IPS DF 6.9 (cell line): Measurements from ENCODE around the gene SLC39A1.
"Not testable (repeated sequence)": the region's sequence is repeated elsewhere in the genome, so short reads cannot be mapped to it uniquely, and the experiment has no call there.

ENCODE experiments used
- DNase-seq: peaks from one replicate; pipeline ENCODE4 v3.0.0-alpha.2; 2013; ENCODE audit warnings: low read depth, low spot score
- H3K27ac ChIP-seq: one replicate; pipeline ENCODE4 v1.5.1; 2013; ENCODE audit warnings: low read length, control low read depth
- H3K27me3 ChIP-seq: 2 replicates; pipeline ENCODE4 v1.6.1; 2013; ENCODE audit warnings: mild to moderate bottlenecking, low read length; ENCODE audit not compliant: control insufficient read depth, insufficient read depth
- H3K36me3 ChIP-seq: 2 replicates; pipeline ENCODE4 v1.6.1; 2013; ENCODE audit warnings: low read length; ENCODE audit not compliant: control insufficient read depth, insufficient read depth
- H3K4me1 ChIP-seq: 2 replicates; pipeline ENCODE4 v1.6.1; 2013; ENCODE audit warnings: low read length; ENCODE audit not compliant: control insufficient read depth, insufficient read depth
- H3K4me3 ChIP-seq: 2 replicates; pipeline ENCODE4 v1.5.1; 2013; ENCODE audit warnings: mild to moderate bottlenecking, low read length
- H3K9me3 ChIP-seq: 2 replicates; pipeline ENCODE4 v1.6.1; 2013; ENCODE audit warnings: low read length, inconsistent platforms; ENCODE audit not compliant: control insufficient read depth, insufficient read depth
- WGBS: extraction: QIAGEN DNeasy Blood & Tissue Kit; methylation state at CpG from one replicate; pipeline ENCODE4 v1.1.7; 2013; ENCODE audit warnings: mixed read lengths, missing lambda C conversion rate; ENCODE audit not compliant: insufficient read length, insufficient coverage; 5-methylcytosine and 5-hydroxymethylcytosine counted together

Gene SLC39A1

DNA sequence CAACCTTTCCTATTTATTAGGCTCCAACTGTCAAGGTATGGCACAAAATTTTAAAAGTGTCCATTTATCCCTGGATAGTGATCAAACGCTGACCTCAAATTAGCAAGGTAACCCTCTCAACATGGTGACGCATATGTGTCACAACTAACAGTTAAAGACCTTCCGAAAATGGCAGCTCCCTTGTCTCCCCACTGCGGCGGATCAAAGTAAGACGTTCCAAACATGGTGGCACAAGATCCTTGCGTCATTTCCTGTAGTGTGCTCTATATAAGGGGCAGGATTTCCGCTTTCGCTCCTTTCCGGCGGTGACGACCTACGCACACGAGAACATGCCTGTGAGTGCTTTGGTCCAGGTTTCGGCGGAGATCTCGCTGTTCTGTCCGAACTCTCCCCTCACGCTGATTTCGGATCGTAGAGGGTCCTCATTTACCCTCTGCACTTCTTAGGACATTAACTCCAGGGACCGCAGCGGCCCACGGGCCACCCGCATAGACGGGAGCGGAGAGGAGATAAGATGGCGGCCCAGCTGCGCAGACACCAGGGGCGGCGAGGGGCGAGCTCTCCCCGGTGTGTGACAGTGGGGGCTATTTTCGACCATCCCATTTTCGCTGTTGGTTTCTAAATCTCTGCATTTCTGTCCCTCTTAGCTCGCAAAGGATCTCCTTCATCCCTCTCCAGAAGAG lies 27.3 kb upstream of the SLC39A1 start, which contains the start of gene RPS27:
Gene RPS27 (plus strand): TSS at position 295 of the 683 bp plus-strand sequence. CDS start 35 bp downstream, at position 330.
- peak within 1 kb of the TSS; percentile 84 for H3K4me3 ChIP-seq

DNA sequence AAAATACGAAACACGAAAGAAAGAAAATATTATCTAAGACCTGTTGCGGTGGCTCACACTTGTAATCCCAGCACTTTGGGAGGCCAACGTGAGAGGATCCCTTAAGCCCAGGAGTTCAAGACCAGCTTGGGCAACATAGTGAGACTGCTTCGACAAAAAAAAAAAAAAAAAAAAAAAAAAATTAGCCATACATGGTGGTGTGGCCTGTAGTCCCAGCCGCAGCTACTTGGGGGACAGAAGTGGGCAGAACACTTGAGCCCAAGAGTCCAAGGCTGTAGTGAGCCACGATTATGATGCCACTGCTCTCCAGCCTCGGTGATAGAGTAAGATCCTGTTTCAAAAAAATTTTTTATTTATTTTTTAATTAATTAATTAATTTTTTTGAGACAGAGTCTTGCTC lies 24.3 kb upstream of the SLC39A1 start:
- Histone ChIP-seq H3K36me3 (peaks cover 9% of the 10 kb centered on the region; the same call in 1 of the 2 replicates), H3K4me3 (no peak overlapping the region), H3K9me3 (no peaks in the 10 kb centered on the region), H3K27ac (no peak overlapping the region), H3K27me3 (no peaks in the 10 kb centered on the region), H3K4me1 (peaks cover 1% of the 10 kb centered on the region; the same call in 1 of the 2 replicates)
- no peak for DNase-seq
- WGBS, result no CpG with 5 or more reads among the region's 8 CpGs

More for the DNA sequence above, 27.3 kb upstream of the SLC39A1 start, which contains the start of gene RPS27:
- H3K4me1 ChIP-seq, result no peaks in the 10 kb centered on the region
- no peak within 1 kb of the TSS for H3K27ac ChIP-seq
- WGBS, result no CpG with 5 or more reads among the region's 36 CpGs
- DNase-seq, result peak; percentile 95
- no peaks in the 10 kb centered on the region for H3K27me3 ChIP-seq
- no peaks in the 10 kb centered on the region for H3K9me3 ChIP-seq
- H3K36me3 ChIP-seq, result peaks cover 17% of the 10 kb centered on the region; the same call in 1 of the 2 replicates

DNA sequence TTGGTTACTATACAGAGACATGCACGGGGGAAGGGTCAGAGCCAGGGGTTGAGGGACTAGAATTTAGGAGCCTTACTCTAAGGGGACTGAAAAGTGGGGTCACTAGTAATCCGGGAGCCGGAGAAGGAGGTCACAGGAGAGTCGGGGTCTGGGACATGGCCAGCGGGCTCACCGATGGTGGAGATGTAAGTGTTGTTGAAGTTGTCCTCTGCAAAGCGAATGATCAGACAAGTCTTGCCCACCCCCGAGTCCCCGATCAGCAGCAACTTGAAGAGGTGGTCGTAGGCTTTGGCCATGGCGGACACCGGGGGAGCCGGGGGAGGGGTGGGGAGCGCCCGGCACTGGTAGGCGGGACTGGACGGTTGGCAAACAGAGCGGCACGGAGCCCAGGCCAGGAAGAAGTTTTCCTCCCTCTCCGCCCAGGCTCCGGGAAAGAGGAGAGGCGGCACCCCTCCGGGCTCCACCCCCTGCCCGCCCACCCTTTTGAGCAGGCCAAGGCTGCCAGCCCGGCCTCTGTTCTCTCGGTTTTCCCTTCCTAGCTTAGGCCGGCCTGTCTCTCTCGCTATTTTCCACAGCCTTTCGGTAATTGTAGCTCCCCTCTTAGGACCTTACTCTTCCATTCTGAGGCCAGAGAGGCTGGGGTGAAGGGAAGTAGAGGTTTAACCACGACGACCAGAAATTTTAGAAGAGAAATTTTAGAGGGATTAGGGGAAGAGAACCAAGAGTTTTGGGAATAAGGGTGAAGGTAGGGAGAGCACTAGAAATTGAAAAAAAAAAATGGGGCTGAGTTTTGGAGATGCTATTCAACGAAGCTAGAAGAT lies 22.8 kb upstream of the SLC39A1 start, which contains the start of gene RAB13:
Gene RAB13 (minus strand): TSS at position 399 of the 821 bp plus-strand sequence. CDS start 103 bp downstream, at position 296.
- WGBS, result no CpG with 5 or more reads among the region's 32 CpGs
- DNase-seq, result peak; percentile 35
- peak within 1 kb of the TSS; percentile 49 for H3K4me3 ChIP-seq
- no peaks in the 10 kb centered on the region for H3K9me3 ChIP-seq
- H3K4me1 ChIP-seq, result peaks cover 1% of the 10 kb centered on the region; the same call in 1 of the 2 replicates
- no peak within 1 kb of the TSS for H3K27ac ChIP-seq
- peaks cover 14% of the 10 kb centered on the region; the same call in 1 of the 2 replicates for H3K36me3 ChIP-seq
- no peaks in the 10 kb centered on the region for H3K27me3 ChIP-seq

DNA sequence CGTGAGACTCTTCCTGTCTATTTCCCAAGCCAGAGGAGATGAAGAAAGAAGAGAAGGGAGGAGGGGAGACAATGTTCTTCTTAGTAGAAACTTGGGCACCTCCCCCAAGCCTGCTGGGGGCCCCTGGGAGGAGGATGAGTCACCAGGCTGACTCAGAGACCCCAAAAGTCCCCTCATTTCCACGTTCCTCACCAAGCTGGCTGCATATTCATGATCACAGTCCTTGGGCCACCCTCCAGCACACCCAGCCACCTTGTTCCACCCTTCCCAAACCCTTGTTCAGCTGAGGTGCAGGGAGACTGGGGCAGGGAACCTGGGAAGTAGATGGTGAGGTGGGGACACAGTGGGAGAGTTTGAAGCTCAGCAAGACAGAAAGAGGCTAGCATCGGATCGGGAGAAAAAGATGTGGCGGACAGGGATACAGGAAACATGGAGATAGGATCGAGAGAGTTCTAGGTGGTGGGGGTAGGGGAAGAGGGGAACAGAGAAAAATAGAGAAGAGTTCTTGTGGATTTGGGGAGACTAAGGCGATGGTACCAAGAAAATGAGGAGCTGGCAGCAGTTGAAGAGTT lies 22.1 kb upstream of the SLC39A1 start:
- Histone ChIP-seq H3K36me3 (peaks cover 14% of the 10 kb centered on the region; the same call in 1 of the 2 replicates), H3K4me1 (peaks cover 1% of the 10 kb centered on the region; the same call in 1 of the 2 replicates), H3K4me3 (peak overlapping the region; percentile 49), H3K27ac (no peak overlapping the region), H3K9me3 (no peaks in the 10 kb centered on the region), H3K27me3 (no peaks in the 10 kb centered on the region)
- no peak for DNase-seq
- WGBS, result no CpG with 5 or more reads among the region's 7 CpGs

DNA sequence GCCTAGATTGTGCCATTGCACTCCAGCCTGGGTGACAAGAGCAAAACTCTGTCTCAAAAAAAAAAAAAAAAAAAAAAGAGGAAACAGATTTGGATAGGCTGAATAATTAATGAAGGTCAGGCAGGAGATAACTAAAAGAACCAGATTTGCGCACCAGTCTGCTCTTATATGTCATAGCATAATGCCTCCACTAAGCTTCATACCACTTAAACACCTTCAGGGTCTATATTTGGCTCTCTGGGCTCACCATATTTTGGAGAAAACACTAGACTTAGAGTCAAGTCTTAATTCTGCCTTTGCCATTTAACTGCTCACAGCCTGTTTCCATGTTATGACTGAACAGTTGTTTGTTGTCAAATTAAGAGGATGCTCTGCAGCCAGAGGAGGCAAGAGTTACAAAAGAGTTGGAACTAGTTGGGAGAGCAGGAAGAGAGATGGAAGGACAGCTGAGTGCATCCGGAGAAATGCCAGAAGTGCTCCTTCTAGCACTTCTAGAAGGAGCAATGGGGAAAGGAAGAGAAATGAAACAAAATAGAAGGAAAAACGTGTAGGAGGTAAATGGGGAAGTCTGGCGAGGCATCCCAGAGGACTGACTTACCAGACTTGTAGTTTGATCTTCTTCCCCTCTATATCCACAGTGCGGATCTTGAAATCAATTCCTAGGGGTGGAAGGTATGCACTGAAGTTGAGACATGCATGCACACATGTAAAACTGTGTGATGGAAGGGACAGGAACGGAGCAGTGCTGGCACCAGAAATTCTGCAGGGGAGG lies 21.0 kb upstream of the SLC39A1 start:
- no peaks in the 10 kb centered on the region for H3K9me3 ChIP-seq
- no CpG with 5 or more reads among the region's 6 CpGs for WGBS
- H3K27me3 ChIP-seq, result no peaks in the 10 kb centered on the region
- peaks cover 1% of the 10 kb centered on the region; the same call in 1 of the 2 replicates for H3K4me1 ChIP-seq
- no peak for DNase-seq
- H3K4me3 ChIP-seq, result no peak overlapping the region
- H3K36me3 ChIP-seq, result peaks cover 14% of the 10 kb centered on the region; the same call in 1 of the 2 replicates
- no peak overlapping the region for H3K27ac ChIP-seq

DNA sequence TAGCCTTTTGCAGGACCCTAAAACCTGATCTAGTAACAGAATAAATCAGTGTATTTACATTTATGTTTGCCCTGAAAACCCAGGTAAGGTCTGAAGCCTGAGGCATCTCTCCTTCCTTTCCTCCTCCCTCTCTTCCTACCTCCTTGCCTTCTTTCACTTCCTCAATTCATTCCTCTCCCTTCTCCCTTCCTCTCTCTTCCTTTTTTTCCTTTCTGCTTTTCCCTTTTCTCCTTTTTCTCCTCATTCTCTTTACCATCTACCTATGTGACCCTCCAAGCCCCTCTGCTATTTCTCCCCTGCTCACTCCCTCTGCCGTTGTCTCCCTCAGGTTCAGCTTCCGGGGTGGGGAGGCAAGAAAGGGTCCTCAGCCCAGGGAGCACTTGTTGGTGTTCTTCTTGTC lies 18.4 kb upstream of the SLC39A1 start:
- not testable (repeated sequence) for H3K27me3 ChIP-seq, H3K27ac ChIP-seq, H3K4me1 ChIP-seq, H3K4me3 ChIP-seq, H3K9me3 ChIP-seq, DNase-seq
- WGBS, result no CpG with 5 or more reads among the region's 2 CpGs
- peaks cover 14% of the 10 kb centered on the region; the same call in 1 of the 2 replicates for H3K36me3 ChIP-seq

DNA sequence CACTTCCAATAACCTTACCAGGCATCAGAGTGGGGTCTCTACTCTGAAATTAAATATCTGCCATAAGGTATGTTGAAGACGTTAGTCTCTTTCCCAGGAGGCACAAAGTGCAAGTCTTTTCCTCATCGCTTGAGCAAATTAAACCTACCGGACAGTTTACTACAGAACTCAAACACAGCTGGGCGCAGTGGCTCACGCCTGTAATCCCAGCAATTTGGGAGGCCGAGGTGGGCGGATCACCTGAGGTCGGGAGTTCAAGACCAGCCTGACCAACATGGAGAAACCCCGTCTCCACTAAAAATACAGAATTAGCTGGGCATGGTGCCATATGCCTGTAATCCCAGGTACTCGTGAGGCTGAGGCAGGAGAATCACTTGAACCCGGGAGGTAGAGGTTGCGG lies 15.8 kb upstream of the SLC39A1 start:
- not testable (repeated sequence) for H3K27me3 ChIP-seq, H3K4me1 ChIP-seq, H3K4me3 ChIP-seq, H3K27ac ChIP-seq, H3K9me3 ChIP-seq, DNase-seq
- WGBS, result no CpG with 5 or more reads among the region's 12 CpGs
- peaks cover 18% of the 10 kb centered on the region; the same call in 1 of the 2 replicates for H3K36me3 ChIP-seq

DNA sequence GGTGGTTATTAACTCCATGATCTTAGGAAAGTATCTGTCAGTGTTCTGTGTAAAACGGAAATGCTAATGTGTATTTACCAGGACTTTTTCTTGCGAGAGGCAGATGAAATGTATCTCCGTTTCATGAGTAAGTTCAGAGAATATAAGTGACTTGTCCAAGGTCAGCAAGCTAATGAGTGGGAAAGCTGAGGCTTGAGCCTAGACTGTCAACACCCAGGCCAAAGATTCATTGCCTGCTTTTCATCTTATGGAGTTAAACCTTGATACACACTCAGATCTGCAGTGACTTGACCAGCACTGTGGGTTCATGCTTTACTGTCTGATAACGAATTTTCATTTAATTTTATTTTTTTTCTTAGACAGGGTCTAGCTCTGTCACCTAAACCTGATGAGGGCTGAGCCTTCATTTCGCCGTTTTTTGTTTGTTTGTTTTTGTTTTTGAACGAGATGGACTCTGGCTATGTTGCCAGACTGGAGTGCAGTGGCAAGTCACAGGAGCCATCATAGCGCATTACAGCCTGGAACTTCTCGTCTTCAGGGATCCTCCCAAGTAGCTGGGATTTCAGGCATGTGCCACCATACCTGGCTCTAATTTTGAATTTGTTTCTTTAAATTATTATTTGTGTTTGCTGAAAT lies 15.1 kb upstream of the SLC39A1 start:
- no CpG with 5 or more reads among the region's 9 CpGs for WGBS
- Histone ChIP-seq H3K4me1 (no peaks in the 10 kb centered on the region), H3K9me3 (no peaks in the 10 kb centered on the region), H3K36me3 (peaks cover 21% of the 10 kb centered on the region; the same call in 1 of the 2 replicates), H3K27ac (no peak overlapping the region), H3K27me3 (no peaks in the 10 kb centered on the region), H3K4me3 (peak overlapping the region; percentile 98; the same call in 1 of the 2 replicates)
- no peak for DNase-seq
